ENCODE data around the gene RPL36.
"Not testable (repeated sequence)": the region's sequence is repeated elsewhere in the genome, so short reads cannot be mapped to it uniquely, and the experiment has no call there.

Gene RPL36

DNA sequence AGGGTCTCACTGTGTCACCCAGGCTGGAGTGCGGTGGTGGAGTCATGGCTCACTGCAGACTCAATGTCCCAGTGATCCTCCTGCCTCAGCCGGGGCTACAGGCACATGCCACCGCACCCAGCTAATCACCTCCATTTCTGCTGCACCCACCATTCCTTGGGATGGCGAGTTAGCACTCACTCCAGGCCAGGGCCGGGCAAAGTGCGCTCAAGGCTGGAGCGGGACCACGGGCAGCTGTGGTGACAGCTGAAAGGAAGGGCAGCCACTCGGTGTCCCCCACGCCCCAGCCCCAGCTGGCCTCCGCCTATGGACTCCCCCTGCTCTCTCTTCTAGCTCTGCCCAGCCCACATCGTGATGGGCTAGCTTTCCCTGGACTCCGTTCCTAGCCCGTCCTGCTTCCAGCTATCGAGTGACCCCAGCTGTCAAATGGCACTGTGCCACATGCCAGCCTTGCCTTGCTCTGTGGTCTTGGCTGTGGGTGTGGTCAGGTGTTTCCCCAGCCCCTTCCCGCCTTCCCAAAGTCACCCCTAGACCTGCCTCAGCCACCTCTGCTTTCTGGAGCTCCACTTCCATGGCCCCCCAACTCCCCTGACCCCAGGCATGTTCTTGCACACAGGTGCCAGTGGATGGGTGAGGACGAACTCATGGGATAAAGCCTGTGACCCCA lies 13.9 kb upstream of the RPL36 start:
- DNase-seq, result no peak

- DNase-seq, result no peak
Measured at GRCh38 chr19:5676772-5677105, 13.4 kb upstream of the RPL36 start.

- no peak for DNase-seq
Measured at GRCh38 chr19:5677136-5677535, 13.0 kb upstream of the RPL36 start.

GRCh38 chr19:5677580-5677979 lies 12.5 kb upstream of the RPL36 start:
- no peak for DNase-seq

DNA sequence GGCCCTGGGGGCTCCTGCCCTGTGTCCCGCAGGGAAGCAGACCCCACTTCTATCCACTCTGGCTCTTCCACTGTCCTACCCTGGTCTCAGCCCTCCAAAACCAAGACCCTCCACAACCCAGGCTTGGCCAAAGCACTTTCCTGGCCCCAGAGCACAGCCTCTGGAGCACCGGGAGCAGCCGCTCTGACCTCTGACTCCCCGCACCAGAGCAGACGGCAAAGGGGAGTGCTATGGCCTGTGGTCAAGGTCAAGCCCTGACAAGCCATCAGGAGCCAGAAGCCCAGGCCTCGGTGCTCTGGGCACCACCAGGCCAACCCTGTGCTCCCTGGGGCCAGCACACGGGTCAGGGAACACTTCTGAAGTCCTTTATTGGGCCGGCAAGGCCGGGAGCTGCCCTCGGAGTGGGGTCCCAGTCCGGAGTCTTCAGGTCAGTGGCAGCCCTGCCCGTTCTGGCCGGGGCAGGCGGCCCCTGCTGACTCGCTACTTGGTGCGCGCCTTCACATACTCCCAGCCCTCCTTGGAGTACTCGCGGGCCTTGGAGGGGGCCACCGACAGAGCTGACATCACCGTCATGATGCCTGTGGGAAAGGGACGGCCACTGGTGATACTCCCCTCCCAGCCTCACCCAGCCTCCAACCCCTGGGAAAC lies 11.9 kb upstream of the RPL36 start:
- no peak for DNase-seq

- DNase-seq, result no peak
Measured at GRCh38 chr19:5679289-5680083, 10.6 kb upstream of the RPL36 start.

DNA sequence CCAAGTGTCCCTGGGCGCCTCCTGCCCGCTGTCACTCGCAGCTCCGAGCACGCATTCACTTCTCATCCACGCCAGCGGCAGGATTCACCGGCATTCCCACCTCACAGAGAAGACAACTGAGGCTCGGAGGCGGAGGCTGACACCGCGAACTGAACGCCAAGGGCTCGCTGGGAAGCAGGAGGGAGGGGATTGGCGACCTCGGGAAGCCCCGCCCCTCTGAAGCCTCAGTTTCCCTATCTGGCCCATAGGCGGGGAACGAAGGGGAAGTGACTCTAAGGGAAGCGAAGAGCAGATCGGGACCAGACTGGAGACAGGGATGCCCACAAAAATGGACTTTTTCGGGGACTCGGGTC lies 10.0 kb upstream of the RPL36 start:
- no peak for DNase-seq

GRCh38 chr19:5680437-5681368 lies 9.4 kb upstream of the RPL36 start, which contains the start of the genes HSD11B1L and MICOS13:
Gene HSD11B1L (plus strand): TSS chr19:5681027. CDS start chr19:5684833, 3,806 bp downstream.
Gene MICOS13 (minus strand): TSS chr19:5680516. CDS start chr19:5680486, 30 bp downstream.
- DNase-seq, result peak; percentile 96

DNA sequence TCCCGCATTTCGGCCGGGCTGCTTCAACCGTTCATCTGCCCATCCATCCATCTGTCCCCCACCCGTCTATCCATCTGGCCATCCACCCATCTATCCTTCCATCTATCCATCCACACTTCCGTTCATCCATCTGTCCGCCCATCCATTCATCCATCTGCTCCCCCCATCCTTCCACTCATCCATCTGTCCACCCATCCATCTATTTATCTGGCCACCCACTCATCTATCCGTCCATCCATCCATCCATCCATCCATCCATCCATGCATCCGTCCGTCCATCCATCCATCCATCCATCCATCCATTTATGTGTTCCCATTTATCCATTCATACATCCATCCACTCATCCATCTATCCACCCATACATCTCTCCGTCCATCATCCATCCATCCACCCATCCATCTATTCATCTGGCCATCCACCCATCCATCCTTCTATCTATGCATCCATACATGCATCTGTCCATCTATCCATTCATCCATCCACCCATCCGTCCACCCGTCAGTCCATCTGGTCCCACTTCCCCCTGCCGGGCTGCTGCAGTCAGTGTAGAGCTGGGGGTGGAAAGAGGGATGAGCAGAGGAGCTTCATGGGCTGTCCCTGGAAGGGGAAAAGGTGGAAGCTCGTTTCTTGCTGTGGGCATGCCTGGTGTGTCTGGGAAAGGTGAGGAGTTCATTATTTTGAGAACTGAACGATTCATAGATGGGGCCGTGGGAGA lies 8.5 kb upstream of the RPL36 start:
- DNase-seq, result no peak

DNA sequence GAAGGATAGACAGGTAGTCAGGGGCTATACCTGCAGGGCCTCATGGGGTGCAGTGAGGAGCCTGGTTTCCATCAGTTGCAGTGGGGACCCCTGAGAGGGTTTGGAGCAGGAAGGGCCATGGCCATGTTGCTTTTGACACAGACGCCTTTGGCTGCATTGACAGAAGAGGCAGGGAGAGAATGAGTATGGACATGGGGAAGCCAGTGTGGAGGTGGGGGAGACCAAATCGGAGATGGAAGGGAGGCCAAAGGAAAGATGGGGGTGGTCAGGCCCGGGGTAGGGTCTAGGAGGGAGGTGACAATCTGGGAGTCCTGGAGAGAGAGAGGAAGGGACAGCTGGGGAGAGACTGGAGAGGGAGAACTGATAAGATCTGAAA lies 8.0 kb upstream of the RPL36 start:
- DNase-seq, result no peak

- no peak for DNase-seq
Measured at GRCh38 chr19:5683177-5683886, 6.8 kb upstream of the RPL36 start.

DNA sequence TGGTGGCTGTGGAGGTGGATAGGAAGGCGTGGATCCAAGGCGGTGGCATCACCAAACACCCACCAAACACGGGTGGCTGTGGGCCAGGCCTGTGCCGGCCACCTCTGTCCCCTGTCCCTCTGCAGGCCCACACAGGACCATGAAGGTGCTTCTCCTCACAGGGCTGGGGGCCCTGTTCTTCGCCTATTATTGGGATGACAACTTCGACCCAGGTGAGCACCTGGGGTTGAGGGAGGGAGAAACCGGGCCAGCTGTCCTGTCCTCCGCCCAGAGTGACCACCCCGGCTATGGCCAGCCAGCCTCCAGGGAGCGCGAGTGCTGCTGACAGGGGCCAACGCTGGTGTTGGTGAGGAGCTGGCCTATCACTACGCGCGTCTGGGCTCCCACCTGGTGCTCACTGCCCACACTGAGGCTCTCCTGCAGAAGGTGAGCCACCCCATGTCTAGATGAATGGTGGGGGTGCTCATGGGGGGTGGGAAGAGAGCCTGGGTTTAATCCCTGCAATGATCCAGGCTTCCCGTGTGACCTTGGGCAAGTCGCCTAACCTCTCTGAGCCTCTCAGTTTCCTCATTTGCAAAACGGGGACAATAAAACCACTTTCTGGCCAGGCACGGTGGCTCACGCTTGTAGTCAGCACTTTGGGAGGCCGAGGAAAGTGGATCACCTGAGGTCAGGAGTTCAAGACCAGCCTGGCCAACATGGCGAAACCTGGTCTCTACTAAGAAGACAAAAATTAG lies 5.2 kb upstream of the RPL36 start:
- no peak for DNase-seq

DNA sequence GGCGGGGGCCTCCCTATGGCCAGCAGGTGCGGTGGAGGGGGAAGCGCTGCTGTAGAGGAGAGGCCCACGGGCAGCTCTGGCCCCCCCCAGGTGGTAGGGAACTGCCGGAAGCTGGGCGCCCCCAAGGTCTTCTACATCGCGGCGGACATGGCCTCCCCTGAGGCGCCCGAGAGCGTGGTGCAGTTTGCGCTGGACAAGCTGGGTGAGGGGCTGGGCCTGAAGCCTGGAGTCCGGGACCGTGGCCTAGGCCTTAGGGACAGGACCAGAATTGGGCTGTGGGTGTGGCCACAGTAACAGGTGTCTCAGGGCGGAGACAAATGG lies 3.8 kb upstream of the RPL36 start:
- no peak for DNase-seq

- DNase-seq, result peak; percentile 85
Measured at GRCh38 chr19:5686647-5687359, 3.3 kb upstream of the RPL36 start.

- no peak for DNase-seq
Measured at GRCh38 chr19:5687360-5688198, 2.5 kb upstream of the RPL36 start.

DNA sequence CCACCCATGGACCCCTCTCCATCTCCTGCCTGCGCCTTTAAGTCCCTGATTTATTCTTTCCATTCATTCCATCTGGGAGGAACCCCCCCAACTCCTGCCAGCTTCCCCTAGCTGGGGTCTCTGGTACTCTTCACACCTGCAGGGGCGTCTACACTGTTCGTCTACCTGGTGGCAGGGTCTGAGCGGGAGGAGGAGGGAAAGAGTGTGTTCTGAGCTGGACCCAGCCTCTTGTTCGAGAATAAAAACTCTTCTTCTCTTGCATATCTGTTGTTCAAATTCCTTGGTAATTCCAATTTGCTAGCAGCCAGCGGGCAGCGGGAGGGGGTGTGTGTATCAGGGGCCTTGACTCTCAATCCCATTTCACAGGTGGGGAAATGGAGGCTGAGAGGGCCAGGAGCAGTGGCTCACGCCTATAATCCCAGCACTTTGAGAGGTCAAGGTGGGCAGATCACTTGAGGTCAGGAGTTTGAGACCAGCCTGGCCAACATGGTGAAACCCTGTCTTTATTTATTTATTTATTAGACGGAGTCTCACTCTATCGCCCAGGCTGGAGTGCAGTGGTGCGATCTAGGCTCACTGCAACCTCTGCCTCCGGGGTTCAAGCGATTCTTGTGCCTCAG lies 1.7 kb upstream of the RPL36 start:
- not testable (repeated sequence) for DNase-seq

DNA sequence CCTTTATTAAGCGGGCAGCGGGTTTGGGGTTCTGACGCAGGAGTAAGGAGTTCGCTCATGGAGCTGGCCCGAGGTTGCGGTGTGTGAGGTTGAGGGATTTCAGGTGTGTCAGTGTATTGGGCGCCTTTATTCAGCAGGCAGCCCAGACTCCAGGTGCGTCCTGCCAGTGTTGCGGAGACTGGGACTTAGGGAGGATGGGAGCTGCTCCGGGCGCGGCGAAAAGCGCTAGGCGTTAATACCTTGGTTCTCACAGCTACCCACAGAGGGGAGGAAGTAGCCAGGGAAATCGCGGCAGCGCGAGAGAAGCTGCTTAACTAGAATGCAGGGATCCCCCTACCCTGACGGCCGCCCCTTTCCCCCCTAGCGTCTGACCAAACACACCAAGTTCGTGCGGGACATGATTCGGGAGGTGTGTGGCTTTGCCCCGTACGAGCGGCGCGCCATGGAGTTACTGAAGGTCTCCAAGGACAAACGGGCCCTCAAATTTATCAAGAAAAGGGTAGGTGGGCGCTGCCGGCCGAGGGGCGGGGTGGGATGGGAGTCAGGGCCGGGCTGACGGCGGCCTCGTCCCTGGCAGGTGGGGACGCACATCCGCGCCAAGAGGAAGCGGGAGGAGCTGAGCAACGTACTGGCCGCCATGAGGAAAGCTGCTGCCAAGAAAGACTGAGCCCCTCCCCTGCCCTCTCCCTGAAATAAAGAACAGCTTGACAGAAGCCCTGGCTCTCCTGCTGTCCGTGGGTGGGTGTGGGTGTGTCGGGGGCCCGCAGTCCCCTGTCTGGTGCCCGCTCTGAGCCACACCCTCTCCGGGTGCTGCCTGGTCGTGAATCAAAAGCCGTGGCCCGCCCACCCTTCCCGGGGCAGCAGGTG lies 1.1 kb downstream of the RPL36 start:
- peak; percentile 61 for DNase-seq
